ENCODE results near the gene PCGF3.
"Not testable (repeated sequence)": the region's sequence is repeated elsewhere in the genome, so short reads cannot be mapped to it uniquely, and the experiment has no call there.

Gene PCGF3

DNA sequence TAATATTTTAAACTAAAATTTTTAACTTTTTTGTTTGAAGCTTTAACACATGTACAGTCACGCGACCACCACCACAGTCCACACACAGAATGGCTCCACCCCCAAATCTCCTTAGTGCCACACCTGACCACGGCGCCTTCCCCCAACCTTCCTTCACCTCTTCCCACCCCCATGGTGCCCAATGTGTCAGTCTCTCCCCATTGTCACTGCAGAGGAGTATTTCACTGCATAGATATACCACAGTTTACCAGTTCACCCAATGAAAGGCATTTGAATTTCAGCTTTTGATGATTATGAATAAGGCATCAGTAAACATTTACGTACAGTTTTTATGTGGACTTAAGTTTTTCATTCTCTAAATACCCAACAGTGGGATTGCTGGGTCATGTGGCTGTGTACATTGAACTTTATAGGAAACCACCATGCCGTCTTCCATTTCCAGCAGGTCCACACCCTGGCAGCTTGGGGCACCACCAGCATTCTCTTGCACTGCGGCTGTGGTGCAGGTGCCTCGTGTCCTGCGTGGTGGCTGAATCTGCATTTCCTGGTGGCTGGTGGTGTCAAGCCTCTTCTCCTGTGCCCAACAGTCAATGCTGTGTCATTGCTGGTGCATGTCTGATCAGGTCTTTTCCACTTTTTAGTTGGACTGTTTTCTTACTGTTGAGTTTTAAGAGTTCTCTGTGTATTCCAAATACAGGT lies 71.3 kb downstream of the PCGF3 start:
- WGBS (ENCODE audit: insufficient coverage, insufficient read length), result no CpG with 5 or more reads among the region's 9 CpGs
- no peaks in the 10 kb centered on the region for H3K27me3 ChIP-seq (ENCODE audit: control insufficient read depth, insufficient read depth, low read length)
- H3K27ac ChIP-seq (ENCODE audit: low read length), result no peak overlapping the region
- no peak for DNase-seq (ENCODE audit: low read depth, low spot score)
- no peaks in the 10 kb centered on the region for H3K9me3 ChIP-seq (ENCODE audit: control insufficient read depth, insufficient read depth, low read length)
- H3K36me3 ChIP-seq (ENCODE audit: control insufficient read depth, insufficient read depth, low read length), result peaks cover 3% of the 10 kb centered on the region; the same call in 1 of the 2 replicates
- H3K4me1 ChIP-seq (ENCODE audit: control insufficient read depth, insufficient read depth, low read length), result no peaks in the 10 kb centered on the region
- H3K4me3 ChIP-seq (ENCODE audit: low read length), result no peak overlapping the region

DNA sequence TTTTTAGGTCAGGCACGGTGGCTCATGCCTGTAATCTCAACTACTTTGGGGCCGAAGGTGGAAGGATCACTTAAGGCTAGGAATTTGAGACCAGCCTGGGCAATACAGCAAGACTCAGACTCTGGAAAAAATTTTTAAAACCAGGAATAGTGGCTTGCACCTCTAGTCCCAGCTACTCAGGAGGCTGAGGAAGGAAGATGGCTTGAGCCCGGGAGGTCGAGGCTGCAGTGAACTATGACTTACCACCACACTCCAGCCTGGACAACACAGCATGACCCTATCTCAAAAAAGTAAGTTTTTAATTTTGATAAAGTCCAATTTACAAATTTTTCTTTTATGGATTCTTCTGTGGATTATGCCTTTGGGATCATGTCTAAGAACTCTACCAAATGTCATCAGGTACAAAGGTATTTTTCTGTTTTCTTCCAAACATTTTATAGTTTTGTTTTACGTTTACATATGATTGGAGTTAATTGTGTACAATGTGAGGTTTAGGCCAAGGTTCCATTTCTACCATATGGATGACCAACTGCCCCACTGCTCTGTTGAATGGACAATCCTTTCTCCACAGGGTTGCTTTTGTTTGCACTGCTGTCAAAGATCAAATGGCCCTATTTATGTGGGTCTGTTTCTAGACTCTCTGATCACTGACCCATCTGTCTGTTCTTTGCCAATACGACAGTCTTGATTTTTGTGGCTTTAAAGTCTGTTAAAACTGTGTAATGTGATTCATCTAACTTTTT lies 72.1 kb downstream of the PCGF3 start:
- Histone ChIP-seq H3K27me3 (ENCODE audit: control insufficient read depth, insufficient read depth, low read length) (no peaks in the 10 kb centered on the region), H3K4me1 (ENCODE audit: control insufficient read depth, insufficient read depth, low read length) (no peaks in the 10 kb centered on the region), H3K4me3 (ENCODE audit: low read length) (no peak overlapping the region), H3K27ac (ENCODE audit: low read length) (no peak overlapping the region), H3K9me3 (ENCODE audit: control insufficient read depth, insufficient read depth, low read length) (no peaks in the 10 kb centered on the region), H3K36me3 (ENCODE audit: control insufficient read depth, insufficient read depth, low read length) (peaks cover 3% of the 10 kb centered on the region; the same call in 1 of the 2 replicates)
- DNase-seq (ENCODE audit: low read depth, low spot score), result no peak
- WGBS (ENCODE audit: insufficient coverage, insufficient read length), result no CpG with 5 or more reads among the region's 6 CpGs

DNA sequence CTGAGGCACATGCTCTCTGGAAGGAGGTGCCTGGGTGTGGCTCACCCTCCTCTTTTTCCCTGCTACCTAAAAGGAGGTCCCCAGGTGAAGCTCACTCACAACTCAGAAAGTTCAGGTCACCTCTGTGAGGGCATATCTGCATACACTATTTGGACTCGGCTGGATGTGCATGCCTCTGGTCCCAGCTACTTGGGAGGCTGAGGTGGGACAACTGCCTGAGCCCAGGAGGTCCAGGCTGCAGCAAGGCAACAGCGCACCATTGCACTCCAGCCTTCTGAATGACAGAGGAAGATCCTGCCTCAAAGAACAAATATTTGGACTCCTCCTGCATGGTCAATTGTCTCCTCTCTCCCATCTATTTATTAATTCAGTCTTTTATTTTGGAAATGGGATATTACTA lies 73.9 kb downstream of the PCGF3 start:
- Histone ChIP-seq H3K36me3 (ENCODE audit: control insufficient read depth, insufficient read depth, low read length) (peaks cover 2% of the 10 kb centered on the region; the same call in 1 of the 2 replicates), H3K4me1 (ENCODE audit: control insufficient read depth, insufficient read depth, low read length) (0 out of 2 replicates have a peak, but pooled peaks cover 1% of the 10 kb centered on the region), H3K4me3 (ENCODE audit: low read length) (no peak overlapping the region), H3K27me3 (ENCODE audit: control insufficient read depth, insufficient read depth, low read length) (peaks cover 4% of the 10 kb centered on the region; the same call in 1 of the 2 replicates), H3K9me3 (ENCODE audit: control insufficient read depth, insufficient read depth, low read length) (no peaks in the 10 kb centered on the region), H3K27ac (ENCODE audit: low read length) (no peak overlapping the region)
- WGBS (ENCODE audit: insufficient coverage, insufficient read length), result no CpG with 5 or more reads among the region's 2 CpGs
- no peak for DNase-seq (ENCODE audit: low read depth, low spot score)

GRCh38 chr4:780255-780654 lies 74.6 kb downstream of the PCGF3 start:
- not testable (repeated sequence) for H3K27ac ChIP-seq (ENCODE audit: low read length); H3K9me3 ChIP-seq (ENCODE audit: control insufficient read depth, insufficient read depth, low read length); H3K4me1 ChIP-seq (ENCODE audit: control insufficient read depth, insufficient read depth, low read length); DNase-seq (ENCODE audit: low read depth, low spot score); H3K27me3 ChIP-seq (ENCODE audit: control insufficient read depth, insufficient read depth, low read length); H3K36me3 ChIP-seq (ENCODE audit: control insufficient read depth, insufficient read depth, low read length); H3K4me3 ChIP-seq (ENCODE audit: low read length)
- no CpG with 5 or more reads among the region's 10 CpGs for WGBS (ENCODE audit: insufficient coverage, insufficient read length)

DNA sequence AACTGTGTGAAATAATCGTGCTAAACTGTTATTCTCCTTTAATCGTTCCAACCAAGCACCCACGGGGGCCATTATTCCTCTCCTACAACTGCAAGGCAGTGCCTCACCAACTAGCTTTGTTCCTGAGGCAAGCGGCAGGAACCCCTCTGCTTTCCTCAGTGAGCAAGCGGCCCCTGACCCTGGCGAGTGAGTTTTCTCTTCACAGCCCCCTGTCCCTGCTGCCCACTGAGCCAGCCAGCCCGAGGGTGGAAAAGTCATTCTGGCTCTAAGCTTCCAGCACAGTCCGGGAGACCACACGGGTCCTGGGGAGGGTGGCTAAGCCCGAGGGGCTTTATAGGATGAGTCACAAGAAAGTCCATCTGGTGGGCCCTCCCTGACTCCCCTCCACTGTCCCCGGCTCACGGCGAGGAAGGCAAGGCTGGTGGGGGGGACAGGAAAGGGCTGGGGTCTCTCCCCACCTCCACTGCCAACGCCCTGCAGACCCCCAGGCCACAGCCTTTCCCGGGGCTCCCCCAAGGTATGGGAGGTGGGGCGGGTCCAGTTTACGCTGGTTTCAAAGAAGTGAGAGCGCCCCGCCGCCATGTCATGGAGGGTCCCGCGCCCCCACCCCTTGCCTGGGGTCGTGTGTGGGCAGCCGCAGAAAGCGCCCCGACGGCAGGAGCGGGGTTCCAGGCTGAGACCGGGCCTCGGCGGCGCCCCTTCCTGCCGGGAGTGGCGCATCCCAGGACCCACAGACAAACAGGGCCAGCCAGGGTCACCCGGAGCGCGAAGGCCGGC lies 75.3 kb downstream of the PCGF3 start:
- no CpG with 5 or more reads among the region's 38 CpGs for WGBS (ENCODE audit: insufficient coverage, insufficient read length)
- Histone ChIP-seq H3K27me3 (ENCODE audit: control insufficient read depth, insufficient read depth, low read length) (peaks cover 9% of the 10 kb centered on the region; the same call in 1 of the 2 replicates), H3K4me3 (ENCODE audit: low read length) (peak overlapping the region; percentile 77), H3K4me1 (ENCODE audit: control insufficient read depth, insufficient read depth, low read length) (peaks cover 3% of the 10 kb centered on the region; the same call in 1 of the 2 replicates), H3K9me3 (ENCODE audit: control insufficient read depth, insufficient read depth, low read length) (no peaks in the 10 kb centered on the region), H3K36me3 (ENCODE audit: control insufficient read depth, insufficient read depth, low read length) (no peaks in the 10 kb centered on the region; the same call in 1 of the 2 replicates), H3K27ac (ENCODE audit: low read length) (no peak overlapping the region)
- no peak for DNase-seq (ENCODE audit: low read depth, low spot score)

GRCh38 chr4:781493-782216 lies 76.0 kb downstream of the PCGF3 start:
- Histone ChIP-seq H3K9me3 (ENCODE audit: control insufficient read depth, insufficient read depth, low read length) (no peaks in the 10 kb centered on the region), H3K27me3 (ENCODE audit: control insufficient read depth, insufficient read depth, low read length) (peaks cover 11% of the 10 kb centered on the region; the same call in 1 of the 2 replicates), H3K36me3 (ENCODE audit: control insufficient read depth, insufficient read depth, low read length) (no peaks in the 10 kb centered on the region), H3K27ac (ENCODE audit: low read length) (no peak overlapping the region), H3K4me1 (ENCODE audit: control insufficient read depth, insufficient read depth, low read length) (peaks cover 6% of the 10 kb centered on the region; the same call in 1 of the 2 replicates), H3K4me3 (ENCODE audit: low read length) (peak overlapping the region; percentile 77)
- WGBS (ENCODE audit: insufficient coverage, insufficient read length), result no CpG with 5 or more reads among the region's 57 CpGs
- DNase-seq (ENCODE audit: low read depth, low spot score), result peak; percentile 91

DNA sequence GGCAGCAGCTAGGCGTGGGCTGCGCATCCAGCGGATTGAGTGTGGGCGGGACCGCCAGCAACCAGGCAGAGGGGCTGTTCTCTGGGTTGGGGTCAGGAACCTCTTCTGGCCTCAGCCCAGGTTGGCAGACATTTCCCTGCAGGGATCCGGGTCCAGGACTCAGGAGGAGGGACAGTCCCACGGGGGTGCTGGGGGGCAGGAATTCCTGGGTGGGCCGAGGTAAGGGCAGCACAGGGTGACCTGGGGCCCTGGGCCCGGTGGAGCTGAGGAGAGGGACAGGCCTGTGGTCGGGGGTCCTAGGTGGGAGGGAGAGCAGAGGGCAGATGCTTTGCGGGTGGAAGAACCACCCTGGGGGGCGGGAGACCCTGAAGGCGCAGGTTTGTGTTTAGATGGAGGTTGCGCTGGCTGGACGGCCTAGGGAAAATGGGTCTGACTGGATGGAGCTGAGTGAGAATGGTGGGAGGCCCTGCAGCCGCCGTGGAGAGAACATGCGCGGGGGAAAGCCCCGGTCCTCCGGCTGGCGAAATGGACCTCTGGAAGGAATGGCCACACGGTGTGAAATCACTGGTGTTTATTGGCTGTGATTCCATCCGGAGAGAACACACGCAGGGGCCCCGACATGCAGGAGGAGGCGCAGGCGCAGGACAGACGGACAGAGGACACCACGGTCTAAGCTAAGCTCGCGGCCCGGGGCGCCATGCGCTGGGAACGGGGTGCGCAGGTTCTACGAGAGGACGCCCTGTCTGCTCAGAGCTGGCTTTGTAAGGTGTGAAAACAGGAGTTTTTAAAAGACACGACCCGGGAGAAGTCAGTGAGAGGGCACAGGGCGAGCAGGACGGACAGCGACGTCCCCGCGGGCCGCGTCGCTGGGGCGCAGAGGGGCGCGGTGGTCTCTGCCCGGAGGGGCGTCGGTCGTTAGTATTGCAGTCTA lies 79.0 kb downstream of the PCGF3 start:
- Histone ChIP-seq H3K36me3 (ENCODE audit: control insufficient read depth, insufficient read depth, low read length) (no peaks in the 10 kb centered on the region), H3K9me3 (ENCODE audit: control insufficient read depth, insufficient read depth, low read length) (no peaks in the 10 kb centered on the region), H3K4me3 (ENCODE audit: low read length) (no peak overlapping the region), H3K27ac (ENCODE audit: low read length) (no peak overlapping the region), H3K27me3 (ENCODE audit: control insufficient read depth, insufficient read depth, low read length) (peaks cover 11% of the 10 kb centered on the region; the same call in 1 of the 2 replicates), H3K4me1 (ENCODE audit: control insufficient read depth, insufficient read depth, low read length) (peaks cover 6% of the 10 kb centered on the region; the same call in 1 of the 2 replicates)
- no peak for DNase-seq (ENCODE audit: low read depth, low spot score)
- WGBS (ENCODE audit: insufficient coverage, insufficient read length), result no CpG with 5 or more reads among the region's 57 CpGs

GRCh38 chr4:785332-786073 lies 79.9 kb downstream of the PCGF3 start:
- Histone ChIP-seq H3K27ac (ENCODE audit: low read length) (no peak overlapping the region), H3K9me3 (ENCODE audit: control insufficient read depth, insufficient read depth, low read length) (no peaks in the 10 kb centered on the region), H3K27me3 (ENCODE audit: control insufficient read depth, insufficient read depth, low read length) (peaks cover 11% of the 10 kb centered on the region; the same call in 1 of the 2 replicates), H3K36me3 (ENCODE audit: control insufficient read depth, insufficient read depth, low read length) (no peaks in the 10 kb centered on the region), H3K4me3 (ENCODE audit: low read length) (peak overlapping the region; percentile 7; the same call in 1 of the 2 replicates), H3K4me1 (ENCODE audit: control insufficient read depth, insufficient read depth, low read length) (peaks cover 6% of the 10 kb centered on the region; the same call in 1 of the 2 replicates)
- no CpG with 5 or more reads among the region's 57 CpGs for WGBS (ENCODE audit: insufficient coverage, insufficient read length)
- DNase-seq (ENCODE audit: low read depth, low spot score), result no peak
